Measurements from ENCODE around the gene BMPR1A.

BMPR1A gene

GRCh38 chr10:86969421-86970041 is 213.1 kb downstream of the BMPR1A start:
- DNase-seq (ENCODE audit: extremely low read depth, low read depth) = no peak
- peak overlapping the region; percentile 61 for H3K4me3 ChIP-seq (replicated peaks; ENCODE audit: low read depth, low read length)
- no peak for TF ChIP-seq CTCF (IDR thresholded peaks at IDR 0.05; ENCODE audit: low read depth, low read length, missing control alignments)

- DNase-seq (ENCODE audit: extremely low read depth, low read depth) = no peak
- peak overlapping the region; percentile 61 for H3K4me3 ChIP-seq (replicated peaks; ENCODE audit: low read depth, low read length)
- no peak for TF ChIP-seq CTCF (IDR thresholded peaks at IDR 0.05; ENCODE audit: low read depth, low read length, missing control alignments)
These were observed 214.0 kb downstream of the BMPR1A start for GRCh38 chr10:86970162-86970981.

- no peak for DNase-seq (ENCODE audit: extremely low read depth, low read depth)
- H3K4me3 ChIP-seq (replicated peaks; ENCODE audit: low read depth, low read length) = peak overlapping the region; percentile 61
- no peak for TF ChIP-seq CTCF (IDR thresholded peaks at IDR 0.05; ENCODE audit: low read depth, low read length, missing control alignments)
These were observed 214.5 kb downstream of the BMPR1A start for GRCh38 chr10:86970982-86971231.

- DNase-seq (ENCODE audit: extremely low read depth, low read depth) = no peak
These were observed 215.0 kb downstream of the BMPR1A start for GRCh38 chr10:86971232-86971991.

GRCh38 chr10:86972613-86973380 is 216.4 kb downstream of the BMPR1A start:
- no peak overlapping the region for H3K4me3 ChIP-seq (replicated peaks; ENCODE audit: low read depth, low read length)
- no peak for TF ChIP-seq CTCF (IDR thresholded peaks at IDR 0.05; ENCODE audit: low read depth, low read length, missing control alignments)
- DNase-seq (ENCODE audit: extremely low read depth, low read depth) = no peak

More at GRCh38 chr10:86971232-86971991, 215.0 kb downstream of the BMPR1A start:
- no peak for TF ChIP-seq CTCF (IDR thresholded peaks at IDR 0.05; ENCODE audit: low read depth, low read length, missing control alignments)
- H3K4me3 ChIP-seq (replicated peaks; ENCODE audit: low read depth, low read length) = peak overlapping the region; percentile 61

- no peak for DNase-seq (ENCODE audit: extremely low read depth, low read depth)
- TF ChIP-seq CTCF (IDR thresholded peaks at IDR 0.05; ENCODE audit: low read depth, low read length, missing control alignments) = no peak
- no peak overlapping the region for H3K4me3 ChIP-seq (replicated peaks; ENCODE audit: low read depth, low read length)
These were observed 218.1 kb downstream of the BMPR1A start for GRCh38 chr10:86974484-86974883.
